ENCODE measurements around the gene GRK5.

GRK5 gene

GRCh38 chr10:119412244-119413092, 205.1 kb downstream of the GRK5 start:
- peak; percentile 61 for DNase-seq

- DNase-seq = peak; percentile 65
Measured at GRCh38 chr10:119413093-119413453, 205.7 kb downstream of the GRK5 start.

- DNase-seq = no peak
Measured at GRCh38 chr10:119413471-119414080, 206.2 kb downstream of the GRK5 start.

- DNase-seq = peak; percentile 58
Measured at GRCh38 chr10:119414081-119414611, 206.8 kb downstream of the GRK5 start.

GRCh38 chr10:119415121-119415520, 207.8 kb downstream of the GRK5 start:
- DNase-seq = no peak

- no peak for DNase-seq
Measured at GRCh38 chr10:119415536-119416503, 208.4 kb downstream of the GRK5 start.

GRCh38 chr10:119416855-119417254, 209.5 kb downstream of the GRK5 start:
- peak; percentile 47 for DNase-seq

- no peak for DNase-seq
Measured at GRCh38 chr10:119417852-119418251, 210.5 kb downstream of the GRK5 start.

- DNase-seq = no peak
Measured at GRCh38 chr10:119418362-119418761, 211.0 kb downstream of the GRK5 start.

GRCh38 chr10:119419931-119420330, 212.6 kb downstream of the GRK5 start:
- DNase-seq = no peak

GRCh38 chr10:119420950-119421875, 213.8 kb downstream of the GRK5 start:
- no peak for DNase-seq

- peak; percentile 33 for DNase-seq
Measured at GRCh38 chr10:119421891-119422681, 214.7 kb downstream of the GRK5 start.

GRCh38 chr10:119422682-119423509, 215.5 kb downstream of the GRK5 start:
- DNase-seq = no peak

GRCh38 chr10:119423510-119424257, 216.3 kb downstream of the GRK5 start:
- DNase-seq = no peak

- DNase-seq = no peak
Measured at GRCh38 chr10:119424258-119424975, 217.0 kb downstream of the GRK5 start.

GRCh38 chr10:119425102-119425880, 217.9 kb downstream of the GRK5 start:
- no peak for DNase-seq

- DNase-seq = no peak
Measured at GRCh38 chr10:119425881-119426170, 218.5 kb downstream of the GRK5 start.

- no peak for DNase-seq
Measured at GRCh38 chr10:119426699-119427098, 219.3 kb downstream of the GRK5 start.

Measured in fibroblast of skin of right quadriceps (primary cell).